GM21367 (cell line): ENCODE measurements around the gene NDOR1.
"Not testable (repeated sequence)": the region's sequence is repeated elsewhere in the genome, so short reads cannot be mapped to it uniquely, and the experiment has no call there.

Source experiments
- ATAC-seq: cut with Tn5 transposase; IDR thresholded peaks from one replicate; pipeline ENCODE4 v1.9.1; 2021; ENCODE audit not compliant: unreplicated experiment

The NDOR1 gene

GRCh38 chr9:137242269-137243203 lies 37.0 kb downstream of the NDOR1 start:
- ATAC-seq = no peak

GRCh38 chr9:137243266-137243625 lies 37.7 kb downstream of the NDOR1 start:
- not testable (repeated sequence) for ATAC-seq

- ATAC-seq = no peak
Observed at GRCh38 chr9:137243626-137244485, 38.4 kb downstream of the NDOR1 start.

- no peak for ATAC-seq
Observed at GRCh38 chr9:137244486-137245449, 39.3 kb downstream of the NDOR1 start.

GRCh38 chr9:137245450-137246421 lies 40.2 kb downstream of the NDOR1 start:
- ATAC-seq = no peak

GRCh38 chr9:137247135-137247915 lies 41.8 kb downstream of the NDOR1 start:
- no peak for ATAC-seq

- ATAC-seq = no peak
Observed at GRCh38 chr9:137247916-137248175, 42.3 kb downstream of the NDOR1 start.

GRCh38 chr9:137250329-137251193 lies 45.1 kb downstream of the NDOR1 start:
- ATAC-seq = no peak

GRCh38 chr9:137251194-137251461 lies 45.6 kb downstream of the NDOR1 start, which contains the start of gene STPG3:
STPG3 (plus strand) TSS chr9:137251286; CDS start chr9:137251287, 1 bp downstream.
- no peak for ATAC-seq

GRCh38 chr9:137251490-137252268 lies 46.2 kb downstream of the NDOR1 start:
- no peak for ATAC-seq

- ATAC-seq = no peak
Observed at GRCh38 chr9:137252555-137253506, 47.3 kb downstream of the NDOR1 start.

- ATAC-seq = no peak
Observed at GRCh38 chr9:137253717-137254623, 48.5 kb downstream of the NDOR1 start.

GRCh38 chr9:137254624-137255447 lies 49.3 kb downstream of the NDOR1 start, which contains the start of gene NELFB:
NELFB (plus strand) TSS chr9:137255327.
- peak; percentile 64 for ATAC-seq

- no peak for ATAC-seq
Observed at GRCh38 chr9:137255448-137256114, 50.1 kb downstream of the NDOR1 start.
